ENCODE measurements around the gene SLC35C1.

Gene SLC35C1

DNA sequence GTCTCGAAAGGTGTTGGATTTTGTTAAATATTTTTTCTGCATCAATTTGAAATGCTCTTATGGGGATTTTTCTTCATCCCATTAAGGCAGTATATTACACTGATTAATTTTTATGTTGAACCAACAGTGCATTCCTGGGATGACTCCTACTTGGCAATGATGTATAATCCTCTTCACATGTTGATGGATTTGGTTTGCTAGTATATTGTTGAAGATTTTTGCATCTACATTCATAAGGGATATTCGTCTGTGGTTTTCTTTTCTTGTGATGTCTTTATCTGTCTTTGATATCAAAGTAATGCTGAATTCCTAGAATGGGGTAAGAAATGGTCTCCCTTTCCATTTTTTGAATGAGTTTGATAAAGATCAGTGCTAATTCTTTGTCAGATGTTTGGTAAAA lies 18.7 kb upstream of the SLC35C1 start:
- DNase-seq (ENCODE audit: low read depth): no peak
- TF ChIP-seq, protein P1, sequence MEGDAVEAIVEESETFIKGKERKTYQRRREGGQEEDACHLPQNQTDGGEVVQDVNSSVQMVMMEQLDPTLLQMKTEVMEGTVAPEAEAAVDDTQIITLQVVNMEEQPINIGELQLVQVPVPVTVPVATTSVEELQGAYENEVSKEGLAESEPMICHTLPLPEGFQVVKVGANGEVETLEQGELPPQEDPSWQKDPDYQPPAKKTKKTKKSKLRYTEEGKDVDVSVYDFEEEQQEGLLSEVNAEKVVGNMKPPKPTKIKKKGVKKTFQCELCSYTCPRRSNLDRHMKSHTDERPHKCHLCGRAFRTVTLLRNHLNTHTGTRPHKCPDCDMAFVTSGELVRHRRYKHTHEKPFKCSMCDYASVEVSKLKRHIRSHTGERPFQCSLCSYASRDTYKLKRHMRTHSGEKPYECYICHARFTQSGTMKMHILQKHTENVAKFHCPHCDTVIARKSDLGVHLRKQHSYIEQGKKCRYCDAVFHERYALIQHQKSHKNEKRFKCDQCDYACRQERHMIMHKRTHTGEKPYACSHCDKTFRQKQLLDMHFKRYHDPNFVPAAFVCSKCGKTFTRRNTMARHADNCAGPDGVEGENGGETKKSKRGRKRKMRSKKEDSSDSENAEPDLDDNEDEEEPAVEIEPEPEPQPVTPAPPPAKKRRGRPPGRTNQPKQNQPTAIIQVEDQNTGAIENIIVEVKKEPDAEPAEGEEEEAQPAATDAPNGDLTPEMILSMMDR (conservative IDR thresholded peaks at IDR 0.05; ENCODE audit: low read depth, low read length): no peak

DNA sequence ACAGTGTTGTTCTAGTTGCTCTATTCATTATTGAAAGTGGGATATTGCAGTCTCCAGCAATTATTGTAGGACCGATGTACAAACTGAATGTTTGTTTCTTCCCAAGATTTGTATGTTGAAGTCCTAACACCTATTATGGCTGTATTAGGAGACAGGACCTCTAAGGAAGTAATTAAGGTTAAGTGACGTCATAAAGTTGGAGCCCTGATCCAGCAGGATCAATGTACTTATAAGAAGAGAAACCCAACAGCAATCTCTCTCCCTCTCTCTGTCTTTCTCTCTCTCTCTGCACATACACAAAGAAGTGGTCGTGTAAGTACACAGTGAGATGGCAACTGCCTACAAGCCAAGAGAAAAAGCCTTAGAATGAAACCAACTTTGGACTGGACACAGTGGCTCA lies 16.1 kb upstream of the SLC35C1 start:
- DNase-seq (ENCODE audit: low read depth): no peak
- TF ChIP-seq, protein P1 (conservative IDR thresholded peaks at IDR 0.05; ENCODE audit: low read depth, low read length): no peak
- no peak overlapping the region for H3K4me3 ChIP-seq (ENCODE audit: low read depth, low read length)

More for the DNA sequence above, 18.7 kb upstream of the SLC35C1 start:
- no peak overlapping the region for H3K4me3 ChIP-seq (ENCODE audit: low read depth, low read length)

DNA sequence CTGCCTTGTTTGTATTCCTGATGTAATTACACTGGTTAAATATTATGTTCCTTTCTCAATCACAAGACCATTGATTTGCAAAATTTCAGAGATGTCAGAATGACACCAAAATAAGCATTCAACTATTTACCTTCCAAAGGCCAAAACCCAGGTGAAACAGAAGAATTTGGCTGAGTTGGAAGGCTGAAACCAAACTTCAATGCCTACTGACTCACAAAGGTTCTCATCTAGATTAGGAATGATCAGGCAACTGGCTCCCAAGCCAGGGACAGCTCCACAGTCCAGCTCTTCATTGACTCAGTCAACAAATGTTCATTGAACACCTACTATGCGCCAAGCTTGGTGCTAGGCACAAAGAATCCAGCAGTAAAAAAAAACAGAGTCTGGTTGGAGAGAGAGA lies 13.4 kb upstream of the SLC35C1 start:
- no peak overlapping the region for H3K4me3 ChIP-seq (ENCODE audit: low read depth, low read length)
- TF ChIP-seq, protein P1 (conservative IDR thresholded peaks at IDR 0.05; ENCODE audit: low read depth, low read length): no peak
- no peak for DNase-seq (ENCODE audit: low read depth)

DNA sequence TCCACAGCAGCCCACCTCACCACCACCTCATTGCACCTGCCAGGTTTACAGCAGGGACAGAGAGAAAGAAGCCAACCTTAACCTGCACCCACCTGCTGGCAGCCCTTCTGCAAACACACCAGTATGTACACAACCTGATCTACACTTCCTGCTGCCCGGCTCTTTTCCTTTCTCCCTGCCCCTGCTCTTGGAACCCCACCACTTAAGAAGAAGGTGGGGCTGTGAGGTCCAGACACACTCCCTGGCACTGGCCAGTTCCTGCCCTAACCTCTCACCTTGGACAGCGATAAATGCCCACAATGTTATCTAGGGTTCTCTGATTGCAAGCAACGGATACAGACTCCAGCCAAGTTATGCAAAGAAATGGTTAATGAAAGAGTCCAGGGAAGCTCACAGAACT lies 10.8 kb upstream of the SLC35C1 start:
- TF ChIP-seq, protein P1 (conservative IDR thresholded peaks at IDR 0.05; ENCODE audit: low read depth, low read length): no peak
- H3K4me3 ChIP-seq (ENCODE audit: low read depth, low read length): no peak overlapping the region
- DNase-seq (ENCODE audit: low read depth): no peak

DNA sequence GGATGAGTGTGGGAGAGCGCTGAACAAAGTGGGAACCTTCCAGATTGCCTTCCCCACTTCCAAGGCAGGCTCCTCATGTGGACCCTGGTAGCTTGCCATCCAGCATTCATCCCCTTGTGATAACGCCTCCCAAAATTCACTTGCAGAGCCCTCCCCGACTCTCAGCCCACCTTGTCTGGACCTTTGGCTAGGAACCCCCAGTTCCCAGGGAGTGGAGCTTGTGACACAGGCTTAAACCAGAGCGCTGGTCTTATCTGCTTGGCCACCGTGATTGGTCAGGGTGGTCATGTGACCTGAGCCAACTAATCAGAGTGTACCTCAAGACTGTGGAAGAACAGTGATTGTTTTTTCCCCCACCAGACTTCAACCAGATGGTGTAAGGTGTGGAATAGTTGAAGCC lies 9.6 kb upstream of the SLC35C1 start:
- TF ChIP-seq, protein P1 (conservative IDR thresholded peaks at IDR 0.05; ENCODE audit: low read depth, low read length): no peak
- DNase-seq (ENCODE audit: low read depth): no peak
- H3K4me3 ChIP-seq (ENCODE audit: low read depth, low read length): no peak overlapping the region

DNA sequence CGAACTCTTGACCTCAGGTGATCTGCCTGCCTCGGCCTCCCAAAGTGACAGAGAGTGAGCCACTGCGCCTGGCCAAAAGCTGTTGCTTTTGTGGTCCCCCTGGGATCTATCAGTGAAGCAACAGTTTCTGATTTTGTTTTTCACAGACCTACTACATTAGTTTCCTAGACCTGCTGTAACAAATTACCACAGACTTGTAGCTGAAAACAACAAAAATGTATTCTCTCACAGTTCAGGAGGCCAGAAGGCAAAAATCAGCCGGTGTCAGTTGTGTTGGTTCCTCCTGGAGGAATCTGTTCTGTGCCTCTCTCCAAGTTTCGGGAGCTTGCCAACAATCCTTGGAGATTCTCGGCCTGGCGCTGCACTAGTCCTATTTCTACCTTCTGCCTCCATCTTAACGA lies 8.5 kb upstream of the SLC35C1 start:
- DNase-seq (ENCODE audit: low read depth): no peak
- TF ChIP-seq, protein P1 (conservative IDR thresholded peaks at IDR 0.05; ENCODE audit: low read depth, low read length): no peak
- no peak overlapping the region for H3K4me3 ChIP-seq (ENCODE audit: low read depth, low read length)

DNA sequence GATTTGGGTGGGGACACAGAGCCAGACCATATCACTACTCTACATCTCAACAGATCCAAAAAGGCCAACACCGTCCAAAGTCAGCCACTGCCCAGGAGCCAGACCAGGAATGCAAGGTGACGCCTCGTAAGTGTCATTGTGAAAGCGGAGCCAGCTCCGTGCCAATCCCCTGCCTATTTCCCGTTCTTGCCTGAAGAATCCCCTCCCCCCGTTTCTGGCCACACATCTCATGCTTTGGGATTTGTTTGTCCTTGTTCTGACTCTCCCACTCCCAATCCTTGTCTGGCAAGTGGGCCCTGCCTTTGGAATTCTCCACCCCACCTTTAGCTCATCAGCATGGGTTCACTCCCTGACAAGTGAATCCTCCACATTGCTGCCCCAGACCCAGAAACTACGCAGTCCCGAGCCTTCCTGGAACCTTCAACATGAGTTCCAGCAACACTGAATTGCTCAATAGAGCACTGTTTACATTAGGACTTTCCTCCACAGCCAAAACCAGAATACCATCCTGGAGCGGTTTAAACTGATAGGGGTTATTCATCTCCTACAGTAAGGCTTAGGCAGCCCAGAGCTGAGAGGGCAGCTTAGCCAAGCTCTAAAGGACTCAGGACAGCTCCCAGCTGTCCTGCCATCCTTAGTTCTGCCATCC lies 6.0 kb upstream of the SLC35C1 start:
- peak; percentile 63 for DNase-seq (ENCODE audit: low read depth)
- no peak overlapping the region for H3K4me3 ChIP-seq (ENCODE audit: low read depth, low read length)
- TF ChIP-seq, protein P1 (conservative IDR thresholded peaks at IDR 0.05; ENCODE audit: low read depth, low read length): no peak

All from choroid plexus epithelial cell (primary cell).